GM12873 (cell line): ENCODE measurements around the gene FZD4.

ENCODE experiments used
- CTCF ChIP-seq: IDR thresholded peaks from 2 replicates; pipeline ENCODE4 v1.5.1; 2012; ENCODE audit warnings: low read depth, mild to moderate bottlenecking, moderate library complexity, low read length, control low read depth; ENCODE audit not compliant: insufficient read depth; ENCODE audit errors: missing control alignments

The FZD4 gene

GRCh38 chr11:86948733-86949132 is 6.5 kb downstream of the FZD4 start:
- no peak for TF ChIP-seq CTCF

GRCh38 chr11:86947541-86947940 is 7.7 kb downstream of the FZD4 start:
- no peak for TF ChIP-seq CTCF

- TF ChIP-seq CTCF = no peak
These were observed 13.2 kb downstream of the FZD4 start for GRCh38 chr11:86941871-86942599.

- TF ChIP-seq CTCF = no peak
These were observed 13.9 kb downstream of the FZD4 start for GRCh38 chr11:86941077-86941870.

GRCh38 chr11:86940122-86940777 is 14.9 kb downstream of the FZD4 start:
- no peak for TF ChIP-seq CTCF

- peak; percentile 65 for TF ChIP-seq CTCF
These were observed 16.0 kb downstream of the FZD4 start for GRCh38 chr11:86938900-86939880.
